MM.1S (cell line): Measurements from ENCODE around the gene FAM83F.

Experiments used
- CTCF ChIP-seq: fragments of 300-600 bp; sonication (generic); IDR thresholded peaks from 2 replicates; pipeline ENCODE4 v1.5.1; 2016; ENCODE audit warnings: antibody characterized with exemption, low read length, mixed read lengths
- EZH2 ChIP-seq: fragments of 300-600 bp; sonication (generic); optimal IDR thresholded peaks from 2 replicates; pipeline ENCODE3; 2017; ENCODE audit warnings: low read depth, mild to moderate bottlenecking, antibody characterized with exemption, low read length, mixed read lengths

- TF ChIP-seq EZH2, result no peak
- TF ChIP-seq CTCF, result no peak
These were observed 15.3 kb upstream of the FAM83F start for GRCh38 chr22:39979458-39979857.
